H9 (cell line): ENCODE measurements around the gene PRR14. TPM values are rescaled to one million over a fixed set of nuclear protein-coding genes. Genes with fewer than 3 reads are reported as not detected.

ENCODE experiments used
- DNase-seq: peaks from one replicate; pipeline ENCODE4 v3.0.0-alpha.2; 2017
- H2AFZ ChIP-seq: one replicate; pipeline ENCODE4 v1.6.1; 2013; ENCODE audit warnings: mild to moderate bottlenecking, low read length, control low read depth, moderate library complexity
- H2AK5ac ChIP-seq: 2 replicates; pipeline ENCODE4 v1.6.1; 2013; ENCODE audit warnings: low read length, control low read depth, mixed read lengths; ENCODE audit not compliant: insufficient read length
- H2BK120ac ChIP-seq: one replicate; pipeline ENCODE4 v1.6.1; 2013; ENCODE audit warnings: low read depth, mild to moderate bottlenecking, low read length, control low read depth, inconsistent platforms; ENCODE audit not compliant: poor library complexity, severe bottlenecking
- H2BK12ac ChIP-seq: 2 replicates; pipeline ENCODE4 v1.6.1; 2013; ENCODE audit warnings: low read length, control low read depth, mixed read lengths, low read depth; ENCODE audit not compliant: insufficient read length
- H2BK15ac ChIP-seq: 2 replicates; pipeline ENCODE4 v1.6.1; 2013; ENCODE audit warnings: low read depth, low read length, control low read depth
- H2BK20ac ChIP-seq: one replicate; pipeline ENCODE4 v1.6.1; 2013; ENCODE audit warnings: low read depth, mild to moderate bottlenecking, low read length, control low read depth, inconsistent platforms; ENCODE audit not compliant: poor library complexity, severe bottlenecking
- H2BK5ac ChIP-seq: 2 replicates; pipeline ENCODE4 v1.6.1; 2013; ENCODE audit warnings: low read length, control low read depth, mixed read lengths; ENCODE audit not compliant: insufficient read length
- H3K14ac ChIP-seq: 2 replicates; pipeline ENCODE4 v1.6.1; 2013; ENCODE audit warnings: low read length, control low read depth; ENCODE audit not compliant: insufficient read depth
- H3K18ac ChIP-seq: 2 replicates; pipeline ENCODE4 v1.6.1; 2013; ENCODE audit warnings: low read depth, mild to moderate bottlenecking, mixed read lengths, low read length, control low read depth; ENCODE audit not compliant: insufficient read length
- H3K23ac ChIP-seq: 2 replicates; pipeline ENCODE4 v1.6.1; 2013; ENCODE audit warnings: low read length, control low read depth, mixed read lengths, low read depth; ENCODE audit not compliant: insufficient read length
- H3K23me2 ChIP-seq: 2 replicates; pipeline ENCODE4 v1.6.1; 2013; ENCODE audit warnings: low read depth, mild to moderate bottlenecking, mixed read lengths, low read length, control low read depth; ENCODE audit not compliant: insufficient read length, poor library complexity, severe bottlenecking
- H3K27ac ChIP-seq: 2 replicates; pipeline ENCODE4 v1.5.1; 2013; ENCODE audit warnings: low read length, control low read depth, mixed read lengths, low read depth; ENCODE audit not compliant: insufficient read length
- H3K27me3 ChIP-seq: 2 replicates; pipeline ENCODE4 v1.6.1; 2013; ENCODE audit warnings: low read length, control low read depth, inconsistent platforms; ENCODE audit not compliant: insufficient read depth
- H3K4ac ChIP-seq: 2 replicates; pipeline ENCODE4 v1.6.1; 2013; ENCODE audit warnings: low read depth, mild to moderate bottlenecking, control low read depth, inconsistent platforms, low read length, moderate library complexity
- H3K4me1 ChIP-seq: 2 replicates; pipeline ENCODE4 v1.6.1; 2013; ENCODE audit warnings: low read length, control low read depth, inconsistent platforms; ENCODE audit not compliant: insufficient read depth
- H3K4me2 ChIP-seq: 2 replicates; pipeline ENCODE4 v1.6.1; 2013; ENCODE audit warnings: low read length, control low read depth, mixed read lengths; ENCODE audit not compliant: insufficient read length, insufficient read depth
- H3K56ac ChIP-seq: 2 replicates; pipeline ENCODE4 v1.6.1; 2013; ENCODE audit warnings: low read depth, mild to moderate bottlenecking, mixed read lengths, low read length, control low read depth; ENCODE audit not compliant: insufficient read length
- H3K79me1 ChIP-seq: 2 replicates; pipeline ENCODE4 v1.6.1; 2013; ENCODE audit warnings: low read depth, mild to moderate bottlenecking, moderate library complexity, low read length, control low read depth, inconsistent platforms; ENCODE audit not compliant: insufficient read depth, poor library complexity, severe bottlenecking
- H3K79me2 ChIP-seq: 2 replicates; pipeline ENCODE4 v1.6.1; 2013; ENCODE audit warnings: low read length, control low read depth, inconsistent platforms; ENCODE audit not compliant: insufficient read depth
- H3K9ac ChIP-seq: 2 replicates; pipeline ENCODE4 v1.6.1; 2013; ENCODE audit warnings: low read length, control low read depth, mixed read lengths; ENCODE audit not compliant: insufficient read length; ENCODE audit errors: extremely low read depth
- H3K9me3 ChIP-seq: one replicate; pipeline ENCODE4 v1.6.1; 2013; ENCODE audit warnings: low read depth, low read length, inconsistent platforms; ENCODE audit not compliant: control insufficient read depth
- H3T11ph ChIP-seq: one replicate; pipeline ENCODE4 v1.6.1; 2013; ENCODE audit warnings: mild to moderate bottlenecking, low read length, control low read depth, inconsistent platforms
- H4K20me1 ChIP-seq: one replicate; pipeline ENCODE4 v1.6.1; 2013; ENCODE audit not compliant: control insufficient read depth, insufficient read length, insufficient read depth
- H4K5ac ChIP-seq: 2 replicates; pipeline ENCODE4 v1.6.1; 2013; ENCODE audit warnings: low read depth, mild to moderate bottlenecking, mixed read lengths, low read length, control low read depth; ENCODE audit not compliant: insufficient read length
- H4K8ac ChIP-seq: replicated peaks from 2 replicates; pipeline ENCODE4 v1.6.1; 2013; ENCODE audit warnings: low read length, control low read depth, mixed read lengths, low read depth; ENCODE audit not compliant: insufficient read length
- H4K91ac ChIP-seq: 2 replicates; pipeline ENCODE4 v1.6.1; 2013; ENCODE audit warnings: low read depth, mild to moderate bottlenecking, moderate library complexity, mixed read lengths, low read length, control low read depth; ENCODE audit not compliant: insufficient read length
- H3K27ac Mint-ChIP-seq, 3 experiments: 2 replicates in 2 of 3; 3 replicates in 1 of 3; pipeline ENCODE4 v1.8.0; 2020 to 2021; ENCODE audit warnings: mixed read lengths in 3 of 3, mild to moderate bottlenecking in 1 of 3, moderate library complexity in 1 of 3
- H3K27me3 Mint-ChIP-seq: 2 replicates; pipeline ENCODE4 v1.8.0; 2021; ENCODE audit warnings: low read depth, mild to moderate bottlenecking, moderate library complexity, mixed read lengths
- H3K36me3 Mint-ChIP-seq, 3 experiments: 2 replicates in 2 of 3; 3 replicates in 1 of 3; pipeline ENCODE4 v1.8.0; 2020 to 2021; ENCODE audit warnings: low read depth in 3 of 3, mixed read lengths in 3 of 3; ENCODE audit not compliant: insufficient read depth in 1 of 3
- H3K4me1 Mint-ChIP-seq, 2 experiments: 2 replicates each; pipeline ENCODE4 v1.8.0; 2020; ENCODE audit warnings: mixed read lengths in 2 of 2
- H3K4me3 Mint-ChIP-seq, 2 experiments: 2 replicates in 1 of 2; 3 replicates in 1 of 2; pipeline ENCODE4 v1.8.0; 2020 to 2021; ENCODE audit warnings: mild to moderate bottlenecking in 2 of 2, mixed read lengths in 2 of 2, moderate library complexity in 1 of 2
- H3K9me3 Mint-ChIP-seq, 2 experiments: 2 replicates in 1 of 2; 3 replicates in 1 of 2; pipeline ENCODE4 v1.8.0; 2020; ENCODE audit warnings: mild to moderate bottlenecking in 2 of 2, mixed read lengths in 2 of 2, moderate library complexity in 1 of 2
- CTCF ChIP-seq: fragments of 200-600 bp; sonication (generic); conservative IDR thresholded peaks from 3 replicates; pipeline ENCODE4 v1.8.0; 2021; ENCODE audit warnings: antibody characterized with exemption, mild to moderate bottlenecking
- WGBS: extraction: QIAGEN DNeasy Blood & Tissue Kit; methylation state at CpG from one replicate; pipeline ENCODE4 v1.1.7; 2013; ENCODE audit warnings: missing lambda C conversion rate, low lambda C conversion rate, mixed read lengths; ENCODE audit not compliant: insufficient read length; ENCODE audit errors: extremely low coverage; 5-methylcytosine and 5-hydroxymethylcytosine counted together
- total RNA-seq: library from RNA; stranded (reverse); gene quantifications from 2 replicates; pipeline ENCODE4 v1.2.1, GENCODE V29; 2021

PRR14 gene
- total RNA-seq, 1 experiment from 2014 or later = 11.6 TPM

- H3K27me3 Mint-ChIP-seq = peaks cover 61% of the 10 kb centered on the region
- DNase-seq = no peak
- Histone ChIP-seq H3K9me3 (no peaks in the 10 kb centered on the region), H3K14ac (no peak overlapping the region), H4K91ac (no peak overlapping the region), H3K4me2 (no peak overlapping the region), H3K23ac (no peak overlapping the region), H3K79me2 (no peaks in the 10 kb centered on the region), H2BK12ac (no peak overlapping the region), H3K27ac (no peak overlapping the region), H3K4ac (no peak overlapping the region), H2BK120ac (no peak overlapping the region), H3K27me3 (no peaks in the 10 kb centered on the region), H2BK5ac (no peak overlapping the region), H3K9ac (no peak overlapping the region), H3K4me1 (no peaks in the 10 kb centered on the region), H4K8ac (no peak overlapping the region), H3K79me1 (no peaks in the 10 kb centered on the region), H3T11ph (no peak overlapping the region), H3K56ac (no peak overlapping the region), H3K23me2 (no peaks in the 10 kb centered on the region), H4K20me1 (no peaks in the 10 kb centered on the region), H4K5ac (no peak overlapping the region), H2AK5ac (no peak overlapping the region), H2BK15ac (no peak overlapping the region), H2AFZ (no peak overlapping the region), H3K18ac (no peak overlapping the region), H2BK20ac (no peak overlapping the region)
- no peaks in the 10 kb centered on the region for H3K9me3 Mint-ChIP-seq
- no peak for TF ChIP-seq CTCF
- no peak overlapping the region for H3K4me3 Mint-ChIP-seq
- no peak overlapping the region for H3K27ac Mint-ChIP-seq
- no CpG with 5 or more reads among the region's 4 CpGs for WGBS
- H3K36me3 Mint-ChIP-seq = no peaks in the 10 kb centered on the region
- H3K4me1 Mint-ChIP-seq = no peaks in the 10 kb centered on the region
Measured at GRCh38 chr16:30644334-30644830, 6.4 kb upstream of the PRR14 start.
